ENCODE results near the gene MYBPHL. TPM values are rescaled to one million over a fixed set of nuclear protein-coding genes. Genes with fewer than 3 reads are reported as not detected.

Gene MYBPHL
- total and polyA plus RNA-seq, 2 of the 13 experiments (the other 11 are each of a cell fraction or from before 2014, with no cell fraction given): 3.7 to 3.8 TPM

- no peak for TF ChIP-seq ZNF879 (CRISPR knock-in tag; IDR thresholded peaks at IDR 0.05)
- TF ChIP-seq, protein P1, sequence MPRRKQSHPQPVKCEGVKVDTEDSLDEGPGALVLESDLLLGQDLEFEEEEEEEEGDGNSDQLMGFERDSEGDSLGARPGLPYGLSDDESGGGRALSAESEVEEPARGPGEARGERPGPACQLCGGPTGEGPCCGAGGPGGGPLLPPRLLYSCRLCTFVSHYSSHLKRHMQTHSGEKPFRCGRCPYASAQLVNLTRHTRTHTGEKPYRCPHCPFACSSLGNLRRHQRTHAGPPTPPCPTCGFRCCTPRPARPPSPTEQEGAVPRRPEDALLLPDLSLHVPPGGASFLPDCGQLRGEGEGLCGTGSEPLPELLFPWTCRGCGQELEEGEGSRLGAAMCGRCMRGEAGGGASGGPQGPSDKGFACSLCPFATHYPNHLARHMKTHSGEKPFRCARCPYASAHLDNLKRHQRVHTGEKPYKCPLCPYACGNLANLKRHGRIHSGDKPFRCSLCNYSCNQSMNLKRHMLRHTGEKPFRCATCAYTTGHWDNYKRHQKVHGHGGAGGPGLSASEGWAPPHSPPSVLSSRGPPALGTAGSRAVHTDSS (CRISPR knock-in tag; conservative IDR thresholded peaks at IDR 0.05): no peak
- no peak for TF ChIP-seq ZFP90 (CRISPR knock-in tag; IDR thresholded peaks at IDR 0.05; ENCODE audit: borderline replicate concordance)
- TF ChIP-seq KLF12 (CRISPR knock-in tag; IDR thresholded peaks at IDR 0.05; ENCODE audit: borderline replicate concordance): no peak
- TF ChIP-seq TERF1 (CRISPR knock-in tag; IDR thresholded peaks at IDR 0.05): no peak
- no peak for TF ChIP-seq SCMH1 (CRISPR knock-in tag; IDR thresholded peaks at IDR 0.05; ENCODE audit: borderline replicate concordance)
- TF ChIP-seq, protein P2, sequence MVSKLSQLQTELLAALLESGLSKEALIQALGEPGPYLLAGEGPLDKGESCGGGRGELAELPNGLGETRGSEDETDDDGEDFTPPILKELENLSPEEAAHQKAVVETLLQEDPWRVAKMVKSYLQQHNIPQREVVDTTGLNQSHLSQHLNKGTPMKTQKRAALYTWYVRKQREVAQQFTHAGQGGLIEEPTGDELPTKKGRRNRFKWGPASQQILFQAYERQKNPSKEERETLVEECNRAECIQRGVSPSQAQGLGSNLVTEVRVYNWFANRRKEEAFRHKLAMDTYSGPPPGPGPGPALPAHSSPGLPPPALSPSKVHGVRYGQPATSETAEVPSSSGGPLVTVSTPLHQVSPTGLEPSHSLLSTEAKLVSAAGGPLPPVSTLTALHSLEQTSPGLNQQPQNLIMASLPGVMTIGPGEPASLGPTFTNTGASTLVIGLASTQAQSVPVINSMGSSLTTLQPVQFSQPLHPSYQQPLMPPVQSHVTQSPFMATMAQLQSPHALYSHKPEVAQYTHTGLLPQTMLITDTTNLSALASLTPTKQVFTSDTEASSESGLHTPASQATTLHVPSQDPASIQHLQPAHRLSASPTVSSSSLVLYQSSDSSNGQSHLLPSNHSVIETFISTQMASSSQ (IDR thresholded peaks at IDR 0.05; ENCODE audit: low read depth): no peak
- TF ChIP-seq, protein P2 (CRISPR knock-in tag; IDR thresholded peaks at IDR 0.05; ENCODE audit: borderline replicate concordance): no peak
- TF ChIP-seq RCOR2 (CRISPR knock-in tag; IDR thresholded peaks at IDR 0.05): no peak
- TF ChIP-seq ZNF33A (CRISPR knock-in tag; IDR thresholded peaks at IDR 0.05; ENCODE audit: borderline replicate concordance): no peak
- no peak for TF ChIP-seq RXRA (CRISPR knock-in tag; IDR thresholded peaks at IDR 0.05)
- TF ChIP-seq ZNF780A (CRISPR knock-in tag; IDR thresholded peaks at IDR 0.05): no peak
- TF ChIP-seq REST (IDR thresholded peaks at IDR 0.05; ENCODE audit: borderline replicate concordance in 1 of 2, low read depth in 1 of 2, low read length in 2 of 2): no peak
- no peak for TF ChIP-seq ZNF678 (CRISPR knock-in tag; IDR thresholded peaks at IDR 0.05)
- no peak for TF ChIP-seq ZNF530 (CRISPR knock-in tag; IDR thresholded peaks at IDR 0.05; ENCODE audit: low read depth)
- TF ChIP-seq ZNF768 (CRISPR knock-in tag; IDR thresholded peaks at IDR 0.05): 0 out of 2 replicates have a peak, but pooled peaks have one; percentile 16
Measured at GRCh38 chr1:109306832-109307273, at the start of gene MYBPHL (continued).
